ENCODE data around the gene GLIPR1. TPM values are rescaled to one million over a fixed set of nuclear protein-coding genes. Genes with fewer than 3 reads are reported as not detected.

Gene GLIPR1
- total RNA-seq, 4 donors from 2014 or later, result 20.3 to 32.6 (median 29.1) TPM

DNA sequence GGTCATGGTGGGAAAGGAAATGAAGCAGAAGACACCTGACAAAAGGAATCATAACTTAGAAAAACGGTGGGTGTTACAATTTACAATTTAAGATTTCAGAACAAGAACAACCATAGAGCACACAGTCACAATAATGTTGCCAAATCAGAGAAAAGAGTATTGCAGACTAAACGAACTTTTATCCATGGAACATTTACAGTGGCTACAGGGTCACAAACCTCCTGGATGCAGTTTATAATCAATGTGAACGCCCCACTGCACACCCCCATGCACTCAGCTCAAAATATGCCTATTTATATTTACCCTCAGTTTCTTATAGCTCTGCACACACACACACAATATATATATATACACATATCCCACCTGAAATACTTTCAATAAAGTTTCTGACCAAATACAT lies 22.9 kb downstream of the GLIPR1 start:
- Histone ChIP-seq H3K27ac (no peak overlapping the region), H3K9me3 (no peaks in the 10 kb centered on the region), H3K36me3 (peaks cover 4 to 84% of the 10 kb centered on the region in 2 donors), H3K27me3 (no peaks in the 10 kb centered on the region), H3K4me1 (peaks cover 0 to 9% (median 0%) of the 10 kb centered on the region in 3 donors), H3K4me3 (no peak overlapping the region)
- no peak for ATAC-seq
- 57 to 69% methylated on average over 3 of the region's 3 CpGs for WGBS, 2 donors (ENCODE audit: low coverage in 1 of 2)
- no peak for TF ChIP-seq POLR2AphosphoS5 (IDR thresholded peaks at IDR 0.05)

DNA sequence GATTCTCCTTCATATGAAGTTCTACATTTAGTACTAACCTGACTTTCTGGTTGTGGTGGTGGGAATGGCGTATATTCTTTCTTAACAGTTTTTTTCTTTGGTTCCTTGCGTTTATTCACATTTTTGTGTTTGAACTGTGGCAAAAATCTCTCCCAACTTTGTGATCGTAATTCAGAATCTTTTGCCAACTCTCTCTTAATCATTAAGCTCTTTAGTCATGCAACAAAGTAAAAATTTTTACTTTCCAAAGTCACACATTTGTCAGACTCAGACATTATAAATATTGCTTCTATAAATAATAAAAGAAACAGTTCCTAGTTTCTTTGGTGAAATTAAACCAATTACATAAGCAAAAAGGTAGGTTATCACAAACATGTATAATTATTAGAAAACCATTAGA lies 23.3 kb downstream of the GLIPR1 start:
- TF ChIP-seq EP300 (IDR thresholded peaks at IDR 0.05) (no peak), POLR2A (IDR thresholded peaks at IDR 0.05) (no peak), POLR2AphosphoS5 (IDR thresholded peaks at IDR 0.05) (no peak)
- TF ChIP-seq, protein P1, sequence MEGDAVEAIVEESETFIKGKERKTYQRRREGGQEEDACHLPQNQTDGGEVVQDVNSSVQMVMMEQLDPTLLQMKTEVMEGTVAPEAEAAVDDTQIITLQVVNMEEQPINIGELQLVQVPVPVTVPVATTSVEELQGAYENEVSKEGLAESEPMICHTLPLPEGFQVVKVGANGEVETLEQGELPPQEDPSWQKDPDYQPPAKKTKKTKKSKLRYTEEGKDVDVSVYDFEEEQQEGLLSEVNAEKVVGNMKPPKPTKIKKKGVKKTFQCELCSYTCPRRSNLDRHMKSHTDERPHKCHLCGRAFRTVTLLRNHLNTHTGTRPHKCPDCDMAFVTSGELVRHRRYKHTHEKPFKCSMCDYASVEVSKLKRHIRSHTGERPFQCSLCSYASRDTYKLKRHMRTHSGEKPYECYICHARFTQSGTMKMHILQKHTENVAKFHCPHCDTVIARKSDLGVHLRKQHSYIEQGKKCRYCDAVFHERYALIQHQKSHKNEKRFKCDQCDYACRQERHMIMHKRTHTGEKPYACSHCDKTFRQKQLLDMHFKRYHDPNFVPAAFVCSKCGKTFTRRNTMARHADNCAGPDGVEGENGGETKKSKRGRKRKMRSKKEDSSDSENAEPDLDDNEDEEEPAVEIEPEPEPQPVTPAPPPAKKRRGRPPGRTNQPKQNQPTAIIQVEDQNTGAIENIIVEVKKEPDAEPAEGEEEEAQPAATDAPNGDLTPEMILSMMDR (IDR thresholded peaks at IDR 0.05), result no peak
- H3K27ac ChIP-seq, result no peak overlapping the region
- ATAC-seq, result no peak
- no peaks in the 10 kb centered on the region for H3K27me3 ChIP-seq
- H3K4me3 ChIP-seq, result no peak overlapping the region
- H3K4me1 ChIP-seq, result peaks cover 0 to 13% (median 0%) of the 10 kb centered on the region in 3 donors
- peaks cover 3 to 80% of the 10 kb centered on the region in 2 donors for H3K36me3 ChIP-seq
- WGBS, 2 donors (ENCODE audit: low coverage in 1 of 2), result 82 to 85% methylated on average over 3 of the region's 3 CpGs
- H3K9me3 ChIP-seq, result no peaks in the 10 kb centered on the region

DNA sequence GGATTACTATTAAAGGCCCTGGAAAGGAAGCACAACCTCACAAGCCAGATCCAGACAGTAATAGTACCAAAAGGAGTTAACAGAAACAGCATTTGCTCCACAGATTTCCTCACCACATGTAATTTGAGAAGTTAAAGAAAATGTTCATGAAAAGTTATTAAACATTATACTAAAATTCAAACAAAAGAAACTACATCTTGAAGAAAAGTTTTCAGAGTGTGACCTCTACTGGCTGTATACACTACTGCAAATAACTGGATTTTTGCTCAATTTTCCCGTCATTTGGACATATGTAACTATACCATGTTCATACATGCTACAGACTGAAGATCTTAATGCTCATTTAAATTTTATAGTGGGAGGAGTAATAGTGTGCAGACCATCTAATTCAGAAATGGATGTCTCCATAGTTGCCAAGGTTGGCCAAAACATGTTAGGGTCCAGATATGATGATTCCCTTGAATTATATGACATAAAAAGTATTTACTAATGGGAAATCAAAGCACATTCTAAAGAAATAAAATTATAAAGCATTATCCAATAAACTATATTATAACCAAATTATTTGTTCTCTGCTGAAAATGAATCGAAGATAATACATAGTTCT lies 25.3 kb downstream of the GLIPR1 start:
- TF ChIP-seq POLR2A (IDR thresholded peaks at IDR 0.05), result no peak
- TF ChIP-seq EP300 (IDR thresholded peaks at IDR 0.05), result no peak
- TF ChIP-seq POLR2AphosphoS5 (IDR thresholded peaks at IDR 0.05), result no peak
- TF ChIP-seq, protein P1 (IDR thresholded peaks at IDR 0.05), result peak; percentile 15 to 54 (median 39)
- WGBS, 2 donors (ENCODE audit: low coverage in 1 of 2), result 45 to 59% methylated on average over 2 of the region's 2 CpGs
- Histone ChIP-seq H3K4me1 (peaks cover 9 to 32% (median 14%) of the 10 kb centered on the region in 3 donors), H3K4me3 (no peak overlapping the region), H3K9me3 (no peaks in the 10 kb centered on the region), H3K27ac (no peak overlapping the region), H3K36me3 (peaks cover 0 to 61% of the 10 kb centered on the region in 2 donors), H3K27me3 (no peaks in the 10 kb centered on the region)
- ATAC-seq, result no peak

DNA sequence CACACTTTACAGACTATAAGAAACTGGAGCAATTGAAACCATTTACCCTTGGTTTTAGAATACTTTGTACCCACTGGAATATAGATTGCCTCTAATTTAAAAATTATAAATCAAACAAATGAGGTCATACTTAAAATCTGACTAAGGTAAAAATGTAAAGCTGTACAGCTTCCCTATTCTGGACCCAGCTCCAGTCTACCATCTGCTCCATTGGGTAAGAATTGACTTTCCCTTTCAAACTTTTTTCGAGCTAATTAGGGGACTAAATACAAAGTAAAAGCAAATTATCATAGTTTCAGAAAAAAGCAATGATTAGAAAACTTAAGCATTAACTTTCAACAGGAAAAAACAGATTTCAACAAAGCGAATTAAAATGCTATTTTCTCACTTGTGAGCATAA lies 26.5 kb downstream of the GLIPR1 start:
- WGBS, 2 donors (ENCODE audit: low coverage in 1 of 2), result 77 to 83% methylated on average over 2 of the region's 2 CpGs
- TF ChIP-seq POLR2AphosphoS5 (IDR thresholded peaks at IDR 0.05), result no peak
- TF ChIP-seq POLR2A (IDR thresholded peaks at IDR 0.05), result no peak
- no peak for TF ChIP-seq EP300 (IDR thresholded peaks at IDR 0.05)
- TF ChIP-seq, protein P1 (IDR thresholded peaks at IDR 0.05), result no peak
- Histone ChIP-seq H3K4me3 (no peak overlapping the region), H3K27ac (no peak overlapping the region), H3K9me3 (no peaks in the 10 kb centered on the region), H3K4me1 (peaks cover 9 to 32% (median 14%) of the 10 kb centered on the region in 3 donors), H3K36me3 (peaks cover 0 to 48% of the 10 kb centered on the region in 2 donors), H3K27me3 (no peaks in the 10 kb centered on the region)
- ATAC-seq, result no peak

DNA sequence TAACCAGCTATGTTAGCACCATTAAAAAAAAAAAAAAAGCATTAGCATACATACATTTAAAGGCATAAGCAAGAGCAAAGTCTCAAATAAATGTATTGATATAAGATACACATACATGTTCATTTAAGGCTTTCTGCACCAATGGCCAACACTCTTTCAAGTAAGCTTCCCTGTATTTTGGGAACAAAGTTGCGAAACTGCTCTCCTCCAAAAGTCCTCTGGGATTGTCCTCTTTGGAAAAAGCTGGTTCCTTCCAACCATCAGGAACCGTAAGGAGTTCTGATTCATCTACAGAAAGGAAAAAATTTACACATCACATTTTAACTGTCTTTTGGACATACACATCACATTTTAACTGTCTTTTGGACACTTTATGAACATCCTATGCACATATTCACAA lies 27.6 kb downstream of the GLIPR1 start:
- WGBS, 2 donors (ENCODE audit: low coverage in 1 of 2), result 52 to 63% methylated on average over 2 of the region's 2 CpGs
- TF ChIP-seq EP300 (IDR thresholded peaks at IDR 0.05), result no peak
- H3K4me3 ChIP-seq, result no peak overlapping the region
- H3K36me3 ChIP-seq, result peaks cover 0 to 38% of the 10 kb centered on the region in 2 donors
- no peaks in the 10 kb centered on the region for H3K9me3 ChIP-seq
- ATAC-seq, result no peak
- H3K4me1 ChIP-seq, result peaks cover 9 to 32% (median 14%) of the 10 kb centered on the region in 3 donors
- no peak overlapping the region for H3K27ac ChIP-seq
- no peaks in the 10 kb centered on the region for H3K27me3 ChIP-seq

- Histone ChIP-seq H3K27me3 (no peaks in the 10 kb centered on the region), H3K36me3 (peaks cover 0 to 25% of the 10 kb centered on the region in 2 donors), H3K9me3 (no peaks in the 10 kb centered on the region), H3K4me3 (no peak overlapping the region), H3K4me1 (peaks cover 9 to 32% (median 14%) of the 10 kb centered on the region in 3 donors), H3K27ac (no peak overlapping the region)
- TF ChIP-seq, protein P1 (IDR thresholded peaks at IDR 0.05), result no peak
- TF ChIP-seq EP300 (IDR thresholded peaks at IDR 0.05), result no peak
- no peak for TF ChIP-seq POLR2A (IDR thresholded peaks at IDR 0.05)
- no peak for TF ChIP-seq POLR2AphosphoS5 (IDR thresholded peaks at IDR 0.05)
- no peak for ATAC-seq
- 53 to 66% methylated on average over 3 to 4 of the region's 4 CpGs for WGBS, 2 donors (ENCODE audit: low coverage in 1 of 2)
These were observed 29.1 kb downstream of the GLIPR1 start for GRCh38 chr12:75509621-75510020.
